Left colon (tissue), 2 donors: Measurements from ENCODE around the gene CLDN2. TPM values are rescaled to one million over a fixed set of nuclear protein-coding genes. Genes with fewer than 3 reads are reported as not detected.
A peak's percentile ranks its signal among the peaks of the same experiment; 100 is the strongest.
"Not testable (repeated sequence)": the region's sequence is repeated elsewhere in the genome, so short reads cannot be mapped to it uniquely, and the experiment has no call there.

ENCODE experiments used
- ATAC-seq: fragments of 200-7000 bp; cut with Tn5 transposase; one replicate; pipeline ENCODE4 v1.9.1; 2020; ENCODE audit warnings: mild to moderate bottlenecking, moderate library complexity
- DNase-seq, 2 donors: peaks; one replicate each; pipeline ENCODE4 v3.0.0-alpha.2; 2020
- intact Hi-C, 2 donors: fragments of 100-400 bp; cut with DNase I in 1 of 2; cut with micrococcal nuclease in 1 of 2; formaldehyde crosslinking; loops; one replicate each; pipeline versions ENCODE4 v1.11.2 to v1.14.0; 2022; cut with DNase I, micrococcal nuclease
- total RNA-seq, 2 donors: library from RNA; stranded (reverse); fragmentation: NEBNext Ultra II Directional; extraction: Animal tissue kit (Norgen Biotek cat#: 25700); gene quantifications; one replicate each; pipeline ENCODE4 v1.2.1, GENCODE V29; 2021
- donor health status: DM: no; HTN: no; CAD: no.
- donor health status: DM: yes; HTN: yes; CAD: no.

Gene CLDN2
- total RNA-seq, 2 donors from 2014 or later, result 0.20 to 0.27 TPM

- intact Hi-C loops, result loop anchor here in 1 of 2 donors (5.0 kb wide), 1 partner anchor 60 kb away; no protein-coding TSS in a partner anchor
- no peak for ATAC-seq
- no peak for DNase-seq
These were observed 32.3 kb downstream of the CLDN2 start for GRCh38 chrX:106952538-106952937.

DNA sequence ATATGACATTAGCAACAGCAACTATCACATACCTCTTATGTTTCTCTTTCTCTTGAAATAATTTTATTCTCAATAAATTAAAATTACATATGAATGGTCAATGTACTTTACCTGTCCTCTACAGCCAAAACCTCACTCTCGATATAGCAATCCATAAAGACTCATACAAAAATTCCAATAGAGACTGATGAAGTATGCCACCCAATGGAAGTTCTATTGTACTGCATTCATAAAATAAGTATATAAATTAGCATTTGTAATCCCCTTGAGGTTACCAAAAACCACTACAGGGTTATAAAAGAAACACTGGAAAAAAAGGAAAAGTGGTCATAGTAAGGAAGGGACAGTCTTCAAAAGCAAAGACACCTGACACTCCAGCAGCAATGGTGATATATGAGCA, 32.8 kb downstream of the CLDN2 start:
- intact Hi-C loops, result loop anchor here in 1 of 2 donors (5.0 kb wide), 1 partner anchor 61 kb away; no protein-coding TSS in a partner anchor
- DNase-seq, result no peak
- ATAC-seq, result peak; percentile 66

GRCh38 chrX:106954041-106954440, 33.8 kb downstream of the CLDN2 start:
- intact Hi-C loops, result loop anchor here in 1 of 2 donors (5.0 kb wide), 1 partner anchor 62 kb away; no protein-coding TSS in a partner anchor
- DNase-seq, result no peak
- no peak for ATAC-seq

DNA sequence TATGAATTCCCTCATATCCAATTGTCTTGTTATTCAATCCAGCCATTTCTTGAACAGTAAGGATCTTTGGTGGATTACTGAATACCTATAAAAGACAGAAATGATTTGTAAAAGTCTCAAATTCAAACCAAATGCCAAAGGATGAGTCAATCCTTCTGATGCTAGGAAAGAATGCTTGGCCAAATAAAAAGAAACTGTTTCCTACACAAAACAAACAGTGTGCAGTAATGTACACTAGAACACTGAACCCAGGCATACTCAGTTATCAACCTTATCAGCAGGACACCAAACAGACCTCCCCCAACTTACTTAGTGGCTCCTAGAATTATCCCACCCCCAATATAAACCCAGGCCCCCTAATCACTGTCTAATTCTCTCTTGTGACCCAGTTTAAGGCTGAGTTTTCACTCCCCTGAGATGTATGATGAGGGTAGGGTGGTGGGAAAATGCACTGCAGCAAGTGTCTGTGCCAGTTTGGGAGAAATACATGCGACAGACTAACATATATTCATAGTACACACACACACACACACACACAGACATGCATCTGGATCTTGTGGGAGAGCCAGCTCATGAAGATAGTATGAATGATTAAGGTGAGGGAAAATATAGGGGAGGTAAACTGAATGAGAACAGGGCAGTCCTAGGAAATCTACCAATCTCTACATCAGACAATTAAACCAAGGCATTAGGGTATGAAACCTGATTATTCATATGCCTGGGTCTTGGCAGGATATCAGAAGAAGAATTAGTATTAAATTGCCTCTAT, 35.0 kb downstream of the CLDN2 start:
- DNase-seq, result no peak
- ATAC-seq, result no peak
- intact Hi-C loops, result no loop called here

- ATAC-seq, result no peak
- intact Hi-C loops, result no loop called here
These were observed 37.7 kb downstream of the CLDN2 start for GRCh38 chrX:106957856-106958255.

DNA sequence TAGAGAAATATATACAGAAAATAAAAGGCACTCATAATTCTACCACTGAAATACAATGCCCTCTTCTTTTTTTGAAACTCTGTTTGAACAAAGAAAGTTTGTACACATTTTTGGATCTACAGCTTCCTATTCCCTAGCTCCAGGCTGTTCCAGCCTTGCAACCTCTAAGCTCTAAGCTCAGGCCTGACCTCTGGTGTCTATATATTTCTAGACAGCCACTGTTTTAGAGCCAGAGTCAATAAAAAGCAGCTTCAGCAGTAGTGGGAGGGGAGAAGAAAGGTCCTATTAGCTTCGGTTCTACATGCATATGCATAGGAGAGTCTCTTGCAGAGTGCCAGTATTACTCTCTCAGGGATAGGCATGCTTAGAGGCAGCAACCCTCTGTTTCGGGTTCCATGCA, 39.7 kb downstream of the CLDN2 start:
- ATAC-seq, result peak; percentile 91
- intact Hi-C loops, result no loop called here
- no peak for DNase-seq

More at GRCh38 chrX:106957856-106958255, 37.7 kb downstream of the CLDN2 start:
- DNase-seq, result no peak

DNA sequence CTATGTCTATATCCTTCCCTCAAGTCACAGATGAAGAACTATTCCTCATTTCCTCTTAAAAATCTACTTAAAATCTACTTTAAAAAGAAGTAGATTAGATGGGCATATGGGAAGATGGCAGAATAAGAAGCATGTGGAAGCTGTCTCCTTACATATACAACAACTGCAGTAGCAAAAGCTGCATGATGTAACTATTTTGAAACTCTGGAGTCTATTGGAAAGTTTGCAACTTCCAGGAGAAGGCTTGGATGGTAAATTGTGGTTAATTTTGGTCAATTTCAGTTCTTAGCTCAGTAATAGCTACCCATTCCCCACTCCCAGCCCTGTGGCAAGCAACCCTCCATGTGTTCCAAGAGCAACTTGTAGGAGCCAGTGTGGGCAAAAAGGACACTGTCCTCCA, 42.9 kb downstream of the CLDN2 start:
- DNase-seq (no peak), ATAC-seq (no peak)
- intact Hi-C loops, result no loop called here

- intact Hi-C loops, result no loop called here
- ATAC-seq (no peak), DNase-seq (no peak)
These were observed 44.1 kb downstream of the CLDN2 start for GRCh38 chrX:106964290-106964689.

DNA sequence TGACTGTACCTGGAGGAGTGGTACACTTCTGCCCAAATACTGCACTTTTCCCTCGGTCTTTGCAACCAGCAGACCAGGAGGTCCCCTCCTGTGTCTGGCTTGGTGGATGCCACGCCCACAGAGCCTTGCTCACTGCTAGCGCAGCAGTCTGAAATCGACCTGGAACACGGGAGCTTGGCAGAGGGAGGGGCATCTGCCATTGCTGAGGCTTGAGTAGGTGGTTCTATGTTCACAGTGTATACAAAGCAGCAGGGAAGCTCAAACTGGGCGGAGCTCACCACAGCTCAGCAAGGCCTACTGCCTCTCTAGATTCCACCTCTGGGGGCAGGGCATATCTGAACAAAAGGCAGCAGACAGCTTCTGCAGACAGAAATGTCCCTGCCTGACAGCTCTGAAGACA, 46.3 kb downstream of the CLDN2 start:
- DNase-seq (peak in 1 of 2 donors; percentile 29), ATAC-seq (peak; percentile 65)
- intact Hi-C loops, result not testable (repeated sequence)

GRCh38 chrX:106972896-106973295, 52.7 kb downstream of the CLDN2 start:
- intact Hi-C loops, result no loop called here
- ATAC-seq (peak; percentile 63), DNase-seq (no peak)

- DNase-seq (no peak), ATAC-seq (no peak)
- intact Hi-C loops, result no loop called here
These were observed 53.4 kb downstream of the CLDN2 start for GRCh38 chrX:106973433-106974149.

DNA sequence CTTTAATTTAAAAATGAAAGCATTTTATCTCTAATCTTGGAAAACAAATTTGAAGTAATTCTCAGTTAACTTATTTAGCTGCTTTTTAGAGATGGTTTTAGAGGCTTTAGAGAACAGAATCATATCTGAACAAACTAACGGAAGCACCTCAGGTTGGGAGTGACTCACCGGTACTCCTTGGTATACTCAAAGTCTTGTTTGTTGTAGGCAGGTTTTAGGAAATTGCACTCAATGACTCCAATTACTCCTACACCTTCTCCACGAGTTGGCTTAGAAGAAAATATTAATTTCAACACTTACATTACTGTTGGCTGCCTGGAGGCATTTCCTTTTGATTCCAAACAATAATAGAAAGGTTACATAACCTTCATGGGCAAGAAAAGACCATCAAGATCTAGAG, 56.2 kb downstream of the CLDN2 start:
- intact Hi-C loops, result no loop called here
- ATAC-seq (no peak), DNase-seq (no peak)

Other genes with a start within 250 kb of the CLDN2 start
- gene RNF128, start 193.7 kb upstream of the CLDN2 start, total RNA-seq, result 10 to 100 TPM; 37.1 to 43.0 TPM
- gene TBC1D8B, start 117.7 kb upstream of the CLDN2 start, total RNA-seq, result 10 to 100 TPM; 13.1 to 13.9 TPM
- not detected for gene RIPPLY1, start 17.1 kb upstream of the CLDN2 start, total RNA-seq
- 10 to 100 TPM; 10.5 to 11.3 TPM for gene MORC4, start 79.8 kb downstream of the CLDN2 start, total RNA-seq
- 10 to 100 TPM; 20.3 to 21.3 TPM for gene RBM41, start 198.4 kb downstream of the CLDN2 start, total RNA-seq